ENCODE results near the gene C16orf89.

- TF ChIP-seq CTCF (IDR thresholded peaks at IDR 0.05; ENCODE audit: borderline replicate concordance, extremely low read depth, low read length, poor library complexity, severe bottlenecking): no peak
- no peak for TF ChIP-seq EZH2 (IDR thresholded peaks at IDR 0.05; ENCODE audit: borderline replicate concordance, low read depth, low read length, severe bottlenecking)
Observed at GRCh38 chr16:5005916-5006315, 59.8 kb downstream of the C16orf89 start.
